Ovary (tissue), 9 donors: Measurements from ENCODE around the gene AOPEP. TPM values are rescaled to one million over a fixed set of nuclear protein-coding genes. Genes with fewer than 3 reads are reported as not detected.

Source experiments
- DNase-seq, 5 donors: peaks; one replicate each; pipeline ENCODE4 v3.0.0-alpha.2; 2019 to 2020
- H3K27ac ChIP-seq, 2 donors: fragments of 200-600 bp; one replicate each; pipeline versions ENCODE4 v1.5.1 to v1.8.0; 2019 to 2022
- H3K27me3 ChIP-seq: fragments of 200-600 bp; one replicate; pipeline ENCODE4 v1.8.0; 2022
- H3K36me3 ChIP-seq: fragments of 200-600 bp; sonication (generic); one replicate; pipeline ENCODE4 v1.5.1; 2019
- H3K4me1 ChIP-seq: one replicate; pipeline ENCODE4 v1.8.1; 2013; ENCODE audit warnings: mild to moderate bottlenecking, moderate library complexity; ENCODE audit not compliant: insufficient read depth
- H3K4me3 ChIP-seq: fragments of 200-600 bp; sonication (generic); one replicate; pipeline ENCODE4 v1.5.1; 2017
- H3K9me3 ChIP-seq, 2 donors: fragments of 200-600 bp in 1 of 2; sonication (generic) in 1 of 2; one replicate each; pipeline versions ENCODE4 v1.5.1 to v1.8.1; 2013 to 2019; ENCODE audit warnings: mild to moderate bottlenecking in 1 of 2, moderate library complexity in 1 of 2
- EP300 ChIP-seq: sonication (generic); formaldehyde crosslinking; IDR thresholded peaks from one replicate; pipeline ENCODE4 v1.6.1; 2017; ENCODE audit warnings: antibody characterized with exemption
- POLR2A ChIP-seq: fragments of 450-650 bp; IDR thresholded peaks from one replicate; pipeline ENCODE4 v1.6.1; 2017; ENCODE audit warnings: antibody characterized with exemption, mild to moderate bottlenecking, moderate library complexity
- WGBS, 3 donors: extraction: QIAGEN DNeasy Blood & Tissue Kit in 1 of 3; methylation state at CpG; one replicate each; pipeline versions ENCODE4 v1.1.5 to v1.1.7; 2013 to 2017; 5-methylcytosine and 5-hydroxymethylcytosine counted together
- intact Hi-C, 4 donors: fragments of 100-400 bp; cut with DNase I; formaldehyde crosslinking; loops; one replicate each; pipeline versions ENCODE4 v1.11.0 to v1.15.1; 2022 to 2023
- polyA plus RNA-seq, 2 donors: library from polyadenylated mRNA; stranded (reverse); fragments of 200-250 nt in 1 of 2; fragments of 350-450 nt in 1 of 2; fragmentation: Illumina TruSeq in 1 of 2; extraction: RNeasy Lipid Tissue Mini Kit (QIAGEN cat#74804) in 1 of 2; gene quantifications; one replicate each; pipeline ENCODE4 v1.2.3, GENCODE V29; 2013 to 2014
- total RNA-seq, 7 donors: library from RNA; depleted of rRNA in 2 of 7; stranded (reverse); fragments of >200 nt in 2 of 7; fragmentation: NEBNext Ultra II Directional in 3 of 7; extraction: Animal tissue kit (Norgen Biotek cat#: 25700) in 3 of 7; gene quantifications; one replicate each; pipeline versions ENCODE4 v1.1.0 to v1.2.4, GENCODE V29; 2016 to 2023
- TF ChIP-seq, protein P1 (sequence below), 3 donors: fragments of 450-650 bp in 2 of 3; fragments of 200-600 bp in 1 of 3; IDR thresholded peaks; one replicate each; pipeline versions ENCODE4 v1.5.1 to v1.8.0; 2016 to 2022; ENCODE audit warnings: antibody characterized with exemption in 3 of 3, mild to moderate bottlenecking in 1 of 3
- donor health status: DM: no; HTN: no; CAD: no; lungs with moderate emphysema.
- donor health status: DM: no; HTN: no; CAD: no.
- donor health status: Bipolar disorder and iron deficiency.
- donor health status: DM: yes; HTN: yes; CAD: no.
- donor health status: DM: no; HTN: no; CAD: no.
- donor health status: DM: yes; HTN: yes; CAD: no.

AOPEP gene
- total and polyA plus RNA-seq, 9 donors = 40.0 to 141 (median 82.1) TPM

- H3K4me1 ChIP-seq = peaks cover 7% of the 10 kb centered on the region
- 65 to 83% (median 78%) methylated on average over 2 of the region's 2 CpGs for WGBS, 3 donors
- no peaks in the 10 kb centered on the region for H3K9me3 ChIP-seq
- TF ChIP-seq POLR2A = no peak
- no peak for TF ChIP-seq EP300
- TF ChIP-seq, protein P1, sequence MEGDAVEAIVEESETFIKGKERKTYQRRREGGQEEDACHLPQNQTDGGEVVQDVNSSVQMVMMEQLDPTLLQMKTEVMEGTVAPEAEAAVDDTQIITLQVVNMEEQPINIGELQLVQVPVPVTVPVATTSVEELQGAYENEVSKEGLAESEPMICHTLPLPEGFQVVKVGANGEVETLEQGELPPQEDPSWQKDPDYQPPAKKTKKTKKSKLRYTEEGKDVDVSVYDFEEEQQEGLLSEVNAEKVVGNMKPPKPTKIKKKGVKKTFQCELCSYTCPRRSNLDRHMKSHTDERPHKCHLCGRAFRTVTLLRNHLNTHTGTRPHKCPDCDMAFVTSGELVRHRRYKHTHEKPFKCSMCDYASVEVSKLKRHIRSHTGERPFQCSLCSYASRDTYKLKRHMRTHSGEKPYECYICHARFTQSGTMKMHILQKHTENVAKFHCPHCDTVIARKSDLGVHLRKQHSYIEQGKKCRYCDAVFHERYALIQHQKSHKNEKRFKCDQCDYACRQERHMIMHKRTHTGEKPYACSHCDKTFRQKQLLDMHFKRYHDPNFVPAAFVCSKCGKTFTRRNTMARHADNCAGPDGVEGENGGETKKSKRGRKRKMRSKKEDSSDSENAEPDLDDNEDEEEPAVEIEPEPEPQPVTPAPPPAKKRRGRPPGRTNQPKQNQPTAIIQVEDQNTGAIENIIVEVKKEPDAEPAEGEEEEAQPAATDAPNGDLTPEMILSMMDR (IDR thresholded peaks at IDR 0.05) = no peak
- no peak overlapping the region for H3K4me3 ChIP-seq
- H3K36me3 ChIP-seq = no peaks in the 10 kb centered on the region
- H3K27ac ChIP-seq = no peak overlapping the region
- intact Hi-C loops = no loop called here
- no peak for DNase-seq
- H3K27me3 ChIP-seq = no peaks in the 10 kb centered on the region
Measured at GRCh38 chr9:94881454-94881853, 155.0 kb downstream of the AOPEP start.

DNA sequence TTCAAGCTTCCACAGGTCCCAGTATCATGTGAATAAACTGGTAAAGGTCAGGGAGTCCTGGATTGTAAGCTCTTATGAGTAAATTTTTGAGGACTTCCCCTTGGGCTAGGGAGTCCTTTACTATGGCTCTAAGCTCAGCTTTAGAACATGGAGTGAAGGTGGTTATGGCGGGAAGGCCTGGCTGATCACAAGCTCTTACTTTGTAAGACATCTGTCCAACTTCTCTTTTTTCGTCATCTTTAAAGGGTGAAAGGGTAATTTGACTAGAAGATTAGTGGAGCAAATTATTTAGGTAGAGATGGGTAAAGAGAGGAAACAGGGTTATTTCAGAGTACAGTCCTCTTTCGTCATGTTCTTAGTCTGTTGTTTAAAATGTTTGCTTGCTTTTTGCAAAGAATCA is 155.4 kb downstream of the AOPEP start:
- DNase-seq = no peak
- H3K4me3 ChIP-seq = no peak overlapping the region
- 68 to 80% (median 78%) methylated on average over 3 of the region's 3 CpGs for WGBS, 3 donors
- no peak overlapping the region for H3K27ac ChIP-seq
- TF ChIP-seq, protein P1 (IDR thresholded peaks at IDR 0.05) = no peak
- TF ChIP-seq EP300 (no peak), POLR2A (no peak)
- peaks cover 7% of the 10 kb centered on the region for H3K4me1 ChIP-seq
- intact Hi-C loops = no loop called here
- no peaks in the 10 kb centered on the region for H3K36me3 ChIP-seq
- H3K27me3 ChIP-seq = no peaks in the 10 kb centered on the region
- no peaks in the 10 kb centered on the region for H3K9me3 ChIP-seq

DNA sequence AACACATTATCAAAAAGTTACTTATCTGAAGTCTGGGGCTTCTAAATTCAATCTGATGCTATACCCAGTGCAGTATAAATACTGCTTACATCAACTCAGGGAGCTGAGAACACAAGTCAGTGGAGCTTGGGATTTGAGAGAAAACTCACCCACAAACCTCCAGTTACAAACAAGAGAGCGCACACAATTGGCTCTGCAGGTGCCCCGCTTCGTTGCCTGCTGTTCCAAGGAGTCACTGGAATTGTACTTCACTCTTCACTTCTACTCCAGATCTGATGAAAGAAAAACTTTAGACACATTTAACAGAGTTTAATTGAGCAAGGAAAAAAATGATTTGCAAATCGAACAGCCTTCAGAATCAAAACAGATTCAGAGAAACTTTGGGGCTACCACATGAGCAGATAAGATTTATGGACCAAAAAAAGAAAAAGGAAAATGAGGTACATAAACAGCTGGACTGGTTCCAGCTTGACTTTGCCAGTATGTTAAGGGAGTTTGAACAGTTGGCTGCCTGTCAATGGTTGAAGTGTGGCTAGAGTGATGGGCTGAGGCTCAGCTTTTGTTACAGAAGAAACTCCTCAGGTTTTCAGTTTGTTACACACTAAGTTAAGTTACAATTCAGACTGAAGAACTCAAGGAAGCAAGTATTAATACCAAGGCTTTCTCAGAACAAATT is 156.6 kb downstream of the AOPEP start:
- Histone ChIP-seq H3K36me3 (no peaks in the 10 kb centered on the region), H3K9me3 (no peaks in the 10 kb centered on the region), H3K4me1 (peaks cover 7% of the 10 kb centered on the region), H3K27me3 (no peaks in the 10 kb centered on the region), H3K4me3 (no peak overlapping the region), H3K27ac (no peak overlapping the region)
- intact Hi-C loops = no loop called here
- TF ChIP-seq POLR2A (no peak), EP300 (no peak)
- TF ChIP-seq, protein P1 (IDR thresholded peaks at IDR 0.05) = no peak
- 71 to 82% (median 77%) methylated on average over 4 of the region's 4 CpGs for WGBS, 3 donors
- no peak for DNase-seq

DNA sequence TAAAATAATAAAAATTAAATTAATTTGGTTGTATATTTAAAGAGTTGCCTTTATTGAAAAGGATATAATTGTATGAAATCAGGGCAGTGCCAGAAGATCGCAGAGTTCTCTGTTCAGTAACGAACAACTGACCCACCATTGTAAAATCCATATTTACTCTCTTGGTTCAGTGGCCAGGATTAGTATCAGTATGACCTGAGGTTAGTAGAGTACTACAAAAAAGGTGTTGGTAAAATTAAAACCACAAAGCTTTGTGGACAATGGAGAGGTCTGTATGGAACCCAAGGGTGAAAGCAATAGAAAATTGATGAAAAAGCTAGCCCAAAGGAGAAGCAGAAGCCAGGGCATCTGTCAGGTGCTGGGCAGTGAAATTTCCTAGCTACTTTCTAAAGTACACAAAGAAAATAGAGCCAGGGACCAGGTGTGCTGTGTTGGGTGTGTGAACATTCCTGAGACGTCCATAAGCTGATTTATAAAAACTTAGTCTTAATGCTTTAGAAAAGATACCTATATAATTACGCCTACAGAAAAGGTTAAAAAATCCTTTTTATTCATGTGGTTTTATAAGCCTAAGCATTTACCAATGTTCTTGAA is 159.5 kb downstream of the AOPEP start:
- Histone ChIP-seq H3K4me3 (no peak overlapping the region), H3K27ac (no peak overlapping the region), H3K4me1 (peaks cover 7% of the 10 kb centered on the region), H3K27me3 (no peaks in the 10 kb centered on the region), H3K9me3 (no peaks in the 10 kb centered on the region), H3K36me3 (no peaks in the 10 kb centered on the region)
- intact Hi-C loops = no loop called here
- TF ChIP-seq EP300 = no peak
- TF ChIP-seq, protein P1 (IDR thresholded peaks at IDR 0.05) = no peak
- no peak for TF ChIP-seq POLR2A
- no peak for DNase-seq
- 95 to 97% (median 95%) methylated on average over 4 of the region's 4 CpGs for WGBS, 3 donors
